Measurements from ENCODE around the gene SAV1.

- TF ChIP-seq IRF3 (IDR thresholded peaks at IDR 0.05; ENCODE audit: low read depth, low read length) (no peak), CTCF (IDR thresholded peaks at IDR 0.05) (no peak), SIN3A (IDR thresholded peaks at IDR 0.05; ENCODE audit: borderline replicate concordance, low read depth, low read length) (no peak), YY1 (IDR thresholded peaks at IDR 0.05; ENCODE audit: low read depth) (no peak), NRF1 (IDR thresholded peaks at IDR 0.05; ENCODE audit: low read depth, low read length) (no peak), RAD21 (IDR thresholded peaks at IDR 0.05; ENCODE audit: low read length) (no peak)
Observed at GRCh38 chr14:50666772-50667683, 1.1 kb downstream of the SAV1 start.

Measured in SK-N-SH (cell line).